Measurements from ENCODE around the gene GBA3.

GBA3 gene

GRCh38 chr4:22720091-22720490 lies 27.4 kb downstream of the GBA3 start:
- TF ChIP-seq CTCF (IDR thresholded peaks at IDR 0.05; ENCODE audit: borderline replicate concordance, control extremely low read depth, extremely low read depth, insufficient read depth, missing control alignments), result no peak
- DNase-seq (ENCODE audit: low spot score), result no peak
- in situ Hi-C loops (cut with MboI; ENCODE audit: low sequenced_read_pairs, unreplicated experiment), result no loop called here

DNA sequence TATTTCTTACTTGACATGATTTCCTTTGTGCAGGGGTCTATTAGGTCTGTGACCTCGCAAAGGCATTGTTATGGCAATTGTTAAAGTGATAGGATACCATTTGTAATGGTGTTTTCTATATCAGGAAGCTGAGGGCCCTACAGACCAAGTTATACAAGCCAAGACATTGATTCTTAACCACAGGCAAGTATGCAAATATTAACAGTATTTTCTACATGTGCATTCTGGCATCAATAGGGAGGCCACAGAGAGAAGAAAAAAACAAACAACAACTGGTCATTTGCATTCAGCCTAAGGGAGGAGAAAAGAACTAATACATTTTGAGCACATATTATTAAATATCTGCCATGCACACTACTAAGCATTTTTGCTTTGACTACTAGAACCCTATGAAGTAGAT lies 28.5 kb downstream of the GBA3 start:
- no peak for TF ChIP-seq CTCF (IDR thresholded peaks at IDR 0.05; ENCODE audit: borderline replicate concordance, control extremely low read depth, extremely low read depth, insufficient read depth, missing control alignments)
- in situ Hi-C loops (cut with MboI; ENCODE audit: low sequenced_read_pairs, unreplicated experiment), result no loop called here
- no peak for DNase-seq (ENCODE audit: low spot score)

DNA sequence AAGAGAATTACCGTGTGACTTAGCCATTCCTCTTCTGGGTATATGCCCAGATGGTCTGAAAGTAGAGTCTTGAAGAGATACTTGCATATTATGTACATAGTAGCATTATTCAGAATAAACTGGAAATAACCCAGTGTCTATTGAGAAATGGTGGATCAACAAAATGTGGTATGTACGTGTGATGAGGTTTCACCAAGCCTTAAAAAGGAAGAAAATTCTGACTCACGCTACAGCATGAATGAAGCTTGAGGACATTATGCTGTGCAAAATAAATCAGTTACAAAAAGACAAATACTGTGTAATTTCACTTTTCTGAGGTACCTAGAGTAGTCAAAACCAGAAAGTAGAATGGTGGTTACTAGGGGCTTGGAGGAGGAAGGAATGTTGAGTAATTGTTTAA lies 37.3 kb downstream of the GBA3 start:
- in situ Hi-C loops (cut with MboI; ENCODE audit: low sequenced_read_pairs, unreplicated experiment), result no loop called here
- no peak for DNase-seq (ENCODE audit: low spot score)
- no peak for TF ChIP-seq CTCF (IDR thresholded peaks at IDR 0.05; ENCODE audit: borderline replicate concordance, control extremely low read depth, extremely low read depth, insufficient read depth, missing control alignments)

- in situ Hi-C loops (cut with MboI; ENCODE audit: low sequenced_read_pairs, unreplicated experiment), result no loop called here
- no peak for DNase-seq (ENCODE audit: low spot score)
- no peak for TF ChIP-seq CTCF (IDR thresholded peaks at IDR 0.05; ENCODE audit: borderline replicate concordance, control extremely low read depth, extremely low read depth, insufficient read depth, missing control alignments)
These were observed 41.1 kb downstream of the GBA3 start for GRCh38 chr4:22733816-22734215.

GRCh38 chr4:22736912-22737311 lies 44.2 kb downstream of the GBA3 start:
- no peak for TF ChIP-seq CTCF (IDR thresholded peaks at IDR 0.05; ENCODE audit: borderline replicate concordance, control extremely low read depth, extremely low read depth, insufficient read depth, missing control alignments)
- in situ Hi-C loops (cut with MboI; ENCODE audit: low sequenced_read_pairs, unreplicated experiment), result no loop called here
- DNase-seq (ENCODE audit: low spot score), result no peak

- no peak for TF ChIP-seq CTCF (IDR thresholded peaks at IDR 0.05; ENCODE audit: borderline replicate concordance, control extremely low read depth, extremely low read depth, insufficient read depth, missing control alignments)
- in situ Hi-C loops (cut with MboI; ENCODE audit: low sequenced_read_pairs, unreplicated experiment), result no loop called here
- no peak for DNase-seq (ENCODE audit: low spot score)
These were observed 47.2 kb downstream of the GBA3 start for GRCh38 chr4:22739968-22740367.

DNA sequence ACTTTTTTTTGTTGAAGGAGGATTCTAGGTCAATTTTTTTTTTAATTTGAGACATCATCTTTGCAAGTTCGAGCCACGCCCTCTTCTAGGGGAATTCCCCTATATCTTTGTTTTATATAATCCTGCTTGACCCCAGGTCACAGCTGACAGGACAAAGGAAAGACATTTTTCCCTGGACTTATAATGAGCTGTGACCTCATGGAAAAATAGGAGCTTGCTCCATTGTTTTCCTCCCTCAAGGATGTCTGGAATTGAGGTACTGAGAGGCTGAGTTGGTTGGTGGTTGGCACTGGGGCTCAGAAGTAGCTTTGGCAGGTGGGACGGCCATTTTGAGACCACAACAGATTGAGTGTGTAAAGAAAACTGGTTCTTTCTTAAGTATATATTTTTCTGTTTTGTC lies 49.0 kb downstream of the GBA3 start:
- TF ChIP-seq CTCF (IDR thresholded peaks at IDR 0.05; ENCODE audit: borderline replicate concordance, control extremely low read depth, extremely low read depth, insufficient read depth, missing control alignments), result no peak
- DNase-seq (ENCODE audit: low spot score), result no peak
- in situ Hi-C loops (cut with MboI; ENCODE audit: low sequenced_read_pairs, unreplicated experiment), result no loop called here
